HG02852 (cell line): ENCODE measurements around the gene CACNA2D3.

Experiments
- ATAC-seq: cut with Tn5 transposase; IDR thresholded peaks from one replicate; pipeline ENCODE4 v1.9.1; 2021; ENCODE audit warnings: mild to moderate bottlenecking, moderate library complexity; ENCODE audit not compliant: unreplicated experiment

CACNA2D3 gene

GRCh38 chr3:54264050-54264449 is 141.7 kb downstream of the CACNA2D3 start:
- ATAC-seq = no peak

- ATAC-seq = no peak
These were observed 148.6 kb downstream of the CACNA2D3 start for GRCh38 chr3:54270816-54271526.

- no peak for ATAC-seq
These were observed 151.4 kb downstream of the CACNA2D3 start for GRCh38 chr3:54273791-54274190.

- ATAC-seq = no peak
These were observed 152.3 kb downstream of the CACNA2D3 start for GRCh38 chr3:54274607-54275006.

GRCh38 chr3:54279005-54279583 is 156.7 kb downstream of the CACNA2D3 start:
- no peak for ATAC-seq

GRCh38 chr3:54283470-54283869 is 161.1 kb downstream of the CACNA2D3 start:
- no peak for ATAC-seq

GRCh38 chr3:54294214-54294613 is 171.9 kb downstream of the CACNA2D3 start:
- no peak for ATAC-seq

- no peak for ATAC-seq
These were observed 174.2 kb downstream of the CACNA2D3 start for GRCh38 chr3:54296531-54296930.

GRCh38 chr3:54299169-54299935 is 177.0 kb downstream of the CACNA2D3 start:
- no peak for ATAC-seq

GRCh38 chr3:54303517-54304375 is 181.4 kb downstream of the CACNA2D3 start:
- ATAC-seq = no peak

- no peak for ATAC-seq
These were observed 182.5 kb downstream of the CACNA2D3 start for GRCh38 chr3:54304877-54305276.

- no peak for ATAC-seq
These were observed 183.2 kb downstream of the CACNA2D3 start for GRCh38 chr3:54305409-54306099.

- ATAC-seq = no peak
These were observed 185.3 kb downstream of the CACNA2D3 start for GRCh38 chr3:54307566-54308180.

- ATAC-seq = no peak
These were observed 187.2 kb downstream of the CACNA2D3 start for GRCh38 chr3:54309601-54310000.

GRCh38 chr3:54311211-54311747 is 188.9 kb downstream of the CACNA2D3 start:
- no peak for ATAC-seq

GRCh38 chr3:54312156-54312899 is 190.0 kb downstream of the CACNA2D3 start:
- no peak for ATAC-seq

GRCh38 chr3:54313418-54313817 is 191.1 kb downstream of the CACNA2D3 start:
- ATAC-seq = no peak

GRCh38 chr3:54321520-54321919 is 199.2 kb downstream of the CACNA2D3 start:
- ATAC-seq = no peak

GRCh38 chr3:54322354-54322753 is 200.0 kb downstream of the CACNA2D3 start:
- no peak for ATAC-seq
